A549 (cell line): Measurements from ENCODE around the gene HK1.

Source experiments
- CTCF ChIP-seq: fragments of >200 bp; sonication (Bioruptor Twin); formaldehyde crosslinking; IDR thresholded peaks from 3 replicates; pipeline ENCODE4 v1.5.1; 2016
- GATA3 ChIP-seq: IDR thresholded peaks from 2 replicates; pipeline ENCODE4 v1.6.1; 2012; ENCODE audit warnings: borderline replicate concordance
- MAFK ChIP-seq: fragments of 450-650 bp; IDR thresholded peaks from 2 replicates; pipeline ENCODE4 v1.6.1; 2014; ENCODE audit not compliant: partially characterized antibody
- POLR2A ChIP-seq: IDR thresholded peaks from 2 replicates; pipeline ENCODE4 v1.6.1; 2012; ENCODE audit warnings: mild to moderate bottlenecking, low read length
- POLR2AphosphoS2 ChIP-seq: conservative IDR thresholded peaks from 2 replicates; pipeline ENCODE4 v1.6.1; 2012; ENCODE audit warnings: low read length, improper control_type of control experiment, inconsistent platforms
- RAD21 ChIP-seq, 2 experiments: fragments of >200 bp in 1 of 2; sonication (Bioruptor Twin) in 1 of 2; formaldehyde crosslinking in 1 of 2; IDR thresholded peaks in 1 of 2; conservative IDR thresholded peaks in 1 of 2; 2 replicates in 1 of 2; 3 replicates in 1 of 2; pipeline ENCODE4 v1.6.1; 2012 to 2018; ENCODE audit warnings: inconsistent platforms in 1 of 2
- SMC3 ChIP-seq: fragments of >200 bp; sonication (Bioruptor Twin); formaldehyde crosslinking; IDR thresholded peaks from 3 replicates; pipeline ENCODE4 v1.6.1; 2018; ENCODE audit warnings: inconsistent platforms
- SREBF2 ChIP-seq: fragments of 450-650 bp; IDR thresholded peaks from 2 replicates; pipeline ENCODE4 v1.6.1; 2014; ENCODE audit warnings: mild to moderate bottlenecking, moderate library complexity
- ZFP36 ChIP-seq: fragments of 450-650 bp; IDR thresholded peaks from 2 replicates; pipeline ENCODE4 v1.6.1; 2014; ENCODE audit warnings: borderline replicate concordance; ENCODE audit not compliant: partially characterized antibody
- TF ChIP-seq, protein P1 (sequence below): fragments of 200-600 bp; sonication (generic); IDR thresholded peaks from 2 replicates; pipeline ENCODE4 v1.6.1; 2016; ENCODE audit warnings: antibody characterized with exemption, mild to moderate bottlenecking, moderate library complexity

DNA sequence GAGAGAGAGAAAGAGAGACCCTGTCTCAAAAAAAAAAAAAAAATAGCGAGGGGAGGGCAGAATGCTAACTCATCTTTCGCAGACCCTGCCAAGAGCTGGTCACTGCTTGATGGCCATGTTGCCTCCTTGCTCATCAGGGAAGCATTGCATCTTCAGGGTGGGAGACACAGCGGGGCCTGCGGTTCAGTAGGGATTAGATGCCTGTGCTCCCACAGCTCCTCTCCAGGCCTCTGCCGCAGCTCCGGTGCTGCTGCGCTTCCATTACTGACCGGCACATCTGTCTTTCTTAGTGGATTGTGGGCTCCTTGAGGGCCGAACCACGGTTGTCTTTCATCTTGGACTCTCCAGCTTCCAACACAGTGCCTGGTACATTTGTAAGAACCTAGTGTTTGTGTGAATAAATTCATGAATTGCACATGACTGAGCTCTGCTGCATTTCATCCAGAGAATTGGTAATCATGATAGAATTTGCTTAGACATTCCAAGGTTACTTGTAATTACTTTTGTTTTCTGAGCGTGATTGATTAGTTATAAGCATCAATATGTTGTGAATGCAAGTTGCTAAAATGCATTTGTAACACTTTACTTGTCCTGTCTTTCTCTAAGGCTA is 16.8 kb downstream of the HK1 start:
- TF ChIP-seq GATA3 (no peak), CTCF (no peak), ZFP36 (no peak), POLR2AphosphoS2 (no peak), MAFK (no peak), POLR2A (no peak), SMC3 (no peak), SREBF2 (no peak), RAD21 (conservative IDR thresholded peaks at IDR 0.05 in 1 of 2, IDR thresholded peaks at IDR 0.05 in 1 of 2) (no peak)
- TF ChIP-seq, protein P1, sequence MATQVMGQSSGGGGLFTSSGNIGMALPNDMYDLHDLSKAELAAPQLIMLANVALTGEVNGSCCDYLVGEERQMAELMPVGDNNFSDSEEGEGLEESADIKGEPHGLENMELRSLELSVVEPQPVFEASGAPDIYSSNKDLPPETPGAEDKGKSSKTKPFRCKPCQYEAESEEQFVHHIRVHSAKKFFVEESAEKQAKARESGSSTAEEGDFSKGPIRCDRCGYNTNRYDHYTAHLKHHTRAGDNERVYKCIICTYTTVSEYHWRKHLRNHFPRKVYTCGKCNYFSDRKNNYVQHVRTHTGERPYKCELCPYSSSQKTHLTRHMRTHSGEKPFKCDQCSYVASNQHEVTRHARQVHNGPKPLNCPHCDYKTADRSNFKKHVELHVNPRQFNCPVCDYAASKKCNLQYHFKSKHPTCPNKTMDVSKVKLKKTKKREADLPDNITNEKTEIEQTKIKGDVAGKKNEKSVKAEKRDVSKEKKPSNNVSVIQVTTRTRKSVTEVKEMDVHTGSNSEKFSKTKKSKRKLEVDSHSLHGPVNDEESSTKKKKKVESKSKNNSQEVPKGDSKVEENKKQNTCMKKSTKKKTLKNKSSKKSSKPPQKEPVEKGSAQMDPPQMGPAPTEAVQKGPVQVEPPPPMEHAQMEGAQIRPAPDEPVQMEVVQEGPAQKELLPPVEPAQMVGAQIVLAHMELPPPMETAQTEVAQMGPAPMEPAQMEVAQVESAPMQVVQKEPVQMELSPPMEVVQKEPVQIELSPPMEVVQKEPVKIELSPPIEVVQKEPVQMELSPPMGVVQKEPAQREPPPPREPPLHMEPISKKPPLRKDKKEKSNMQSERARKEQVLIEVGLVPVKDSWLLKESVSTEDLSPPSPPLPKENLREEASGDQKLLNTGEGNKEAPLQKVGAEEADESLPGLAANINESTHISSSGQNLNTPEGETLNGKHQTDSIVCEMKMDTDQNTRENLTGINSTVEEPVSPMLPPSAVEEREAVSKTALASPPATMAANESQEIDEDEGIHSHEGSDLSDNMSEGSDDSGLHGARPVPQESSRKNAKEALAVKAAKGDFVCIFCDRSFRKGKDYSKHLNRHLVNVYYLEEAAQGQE, result no peak
